GM18861 (cell line): ENCODE data around the gene CRX.
"Not testable (repeated sequence)": the region's sequence is repeated elsewhere in the genome, so short reads cannot be mapped to it uniquely, and the experiment has no call there.

Source experiments
- ATAC-seq: cut with Tn5 transposase; IDR thresholded peaks from one replicate; pipeline ENCODE4 v1.9.1; 2021; ENCODE audit not compliant: unreplicated experiment

Gene CRX

GRCh38 chr19:47821460-47822020 is at the start of gene CRX:
Gene CRX, plus strand, starts transcription at chr19:47821937. Its CDS starts 12,507 bp downstream, at chr19:47834444.
- no peak for ATAC-seq

DNA sequence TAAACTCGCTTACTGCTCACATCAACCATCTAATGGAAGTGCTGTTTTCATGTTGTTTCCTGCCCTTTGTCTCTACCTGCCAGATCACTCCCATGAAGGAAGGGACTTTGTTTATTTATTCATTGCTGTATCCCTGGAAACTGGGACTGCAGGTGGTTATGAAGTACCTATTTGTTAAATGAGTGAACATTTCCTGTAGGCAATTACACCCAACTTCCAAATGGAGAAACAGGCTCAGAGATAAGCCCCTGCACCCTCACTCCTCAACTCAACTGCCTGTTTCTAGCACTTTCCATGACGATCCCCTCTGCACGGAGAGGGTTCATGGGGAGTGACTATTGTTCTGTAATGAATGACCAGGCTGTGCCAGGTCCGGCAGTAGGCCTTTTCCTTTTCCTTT is 45.2 kb upstream of the CRX start:
- no peak for ATAC-seq

DNA sequence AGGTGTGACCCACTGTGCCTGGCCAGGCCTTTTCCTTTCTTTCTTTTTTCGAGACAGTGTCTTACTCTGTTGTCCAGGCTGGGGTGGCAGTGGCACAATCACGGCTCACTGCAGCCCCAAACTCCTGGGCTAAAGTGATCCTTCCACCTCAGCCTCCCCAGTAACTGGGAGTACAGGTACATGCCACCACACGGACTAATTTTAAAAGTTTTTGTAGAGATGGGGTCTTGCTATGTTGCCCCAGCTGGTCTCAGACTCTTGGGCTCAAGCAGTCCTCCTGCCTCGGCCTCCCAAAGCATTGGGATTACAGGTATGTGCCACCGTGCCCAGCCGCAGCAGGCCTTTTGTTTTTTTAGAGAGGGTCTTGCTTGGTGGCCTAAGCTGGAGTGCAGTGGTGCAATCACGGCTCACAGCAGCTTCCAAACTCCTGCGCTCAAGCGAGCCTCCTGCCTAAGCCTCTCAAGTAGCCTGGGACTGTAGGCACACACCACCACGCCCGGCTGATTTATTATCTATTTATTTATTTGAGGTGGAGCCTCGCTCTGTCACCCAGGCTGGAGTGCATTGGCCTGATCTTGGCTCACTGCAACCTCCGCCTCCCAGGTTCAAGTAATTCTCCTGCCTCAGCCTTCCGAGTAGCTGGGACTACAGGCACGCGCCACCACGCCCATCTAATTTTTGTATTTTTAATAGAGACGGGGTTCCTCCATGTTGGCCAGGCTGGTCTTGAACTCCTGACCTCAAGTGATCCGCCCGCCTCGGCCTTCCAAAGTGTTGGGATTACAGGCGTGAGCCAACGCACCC is 44.3 kb upstream of the CRX start:
- ATAC-seq = not testable (repeated sequence)

DNA sequence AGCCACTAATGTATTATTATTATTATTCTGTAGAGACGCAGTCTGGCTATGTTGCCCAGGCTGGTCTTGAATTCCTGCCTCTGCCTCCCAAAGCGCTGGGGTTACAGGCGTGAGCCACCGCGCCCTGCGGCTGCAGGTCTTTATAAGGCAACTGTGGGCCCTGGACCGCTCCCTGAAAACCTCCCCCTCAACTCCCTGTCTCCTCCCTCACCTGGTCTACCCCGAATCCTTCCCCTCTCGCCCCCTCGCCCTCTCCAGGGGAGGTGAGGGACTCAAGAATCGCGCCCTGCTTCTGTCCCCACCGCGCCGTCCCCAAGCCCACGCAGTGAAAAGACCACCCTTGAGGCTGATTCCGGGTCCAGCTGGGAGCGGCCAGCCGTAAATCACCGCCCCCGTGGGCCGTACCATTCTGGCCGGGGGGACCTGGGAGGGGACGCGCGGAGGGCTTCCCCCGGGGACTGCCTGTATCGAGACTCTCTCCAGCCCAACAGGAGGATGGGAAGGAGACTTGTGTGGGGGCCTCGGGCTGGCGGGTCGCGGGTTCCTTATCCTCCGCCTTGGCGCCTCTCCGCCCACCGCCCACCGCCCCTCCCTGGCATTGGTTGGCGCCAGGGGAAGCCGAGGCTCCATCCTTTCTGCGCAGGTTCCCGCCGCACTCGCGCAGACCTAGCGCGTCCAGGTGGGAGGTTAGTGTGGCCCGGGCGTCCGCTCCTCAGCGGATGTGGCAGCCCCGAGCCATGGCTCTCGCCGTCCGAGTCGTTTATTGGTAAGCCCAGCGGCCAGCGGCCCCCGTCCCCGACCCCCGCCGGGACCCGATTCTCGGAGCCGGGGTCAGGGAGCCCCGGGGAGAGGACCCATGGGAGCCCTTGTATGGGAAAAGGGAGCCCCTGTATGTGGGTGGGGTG is 43.4 kb upstream of the CRX start, which contains the start of gene SELENOW:
SELENOW (plus strand) TSS at position 655 of the 905 bp plus-strand sequence; CDS start at position 738, 83 bp downstream.
- ATAC-seq = peak; percentile 71

DNA sequence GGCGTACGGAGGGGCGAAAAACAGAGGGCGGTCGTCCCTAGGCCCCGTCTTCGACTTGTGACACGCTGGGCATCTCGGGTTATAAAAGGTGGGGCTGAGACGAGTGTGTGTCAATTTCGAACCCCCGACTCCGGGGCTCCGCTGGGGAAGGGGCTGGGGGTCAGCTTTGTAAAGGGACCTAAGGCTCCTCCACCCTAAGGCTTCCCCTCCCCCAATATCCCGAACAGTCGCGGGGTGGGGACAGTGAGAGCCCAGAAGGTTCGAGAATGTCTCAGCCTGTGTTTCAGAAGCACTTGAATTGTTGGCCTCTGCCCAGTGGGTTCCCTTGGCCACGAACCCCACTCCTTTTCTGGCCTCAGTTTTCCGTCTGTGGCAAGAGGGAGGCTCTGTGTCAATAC is 42.8 kb upstream of the CRX start:
- ATAC-seq = no peak

- no peak for ATAC-seq
Observed at GRCh38 chr19:47779524-47780214, 42.1 kb upstream of the CRX start.

DNA sequence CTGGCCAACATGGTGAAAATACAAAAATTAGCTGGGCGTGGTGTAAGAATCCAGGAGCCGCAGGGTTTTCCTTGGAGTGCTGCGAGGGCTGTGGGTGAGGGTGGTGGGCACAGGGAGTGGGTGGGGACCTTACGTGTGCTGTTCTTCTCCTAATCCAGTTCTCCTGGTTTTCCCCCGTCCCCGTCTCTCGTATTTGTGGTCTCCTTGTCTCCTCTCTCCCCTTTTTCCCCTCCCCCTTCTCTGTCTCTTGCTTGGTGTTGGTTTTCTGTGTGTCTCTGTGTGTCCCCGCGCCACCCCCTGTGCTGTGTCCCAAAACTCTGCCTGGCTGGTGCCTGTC is 41.6 kb upstream of the CRX start:
- ATAC-seq = no peak

DNA sequence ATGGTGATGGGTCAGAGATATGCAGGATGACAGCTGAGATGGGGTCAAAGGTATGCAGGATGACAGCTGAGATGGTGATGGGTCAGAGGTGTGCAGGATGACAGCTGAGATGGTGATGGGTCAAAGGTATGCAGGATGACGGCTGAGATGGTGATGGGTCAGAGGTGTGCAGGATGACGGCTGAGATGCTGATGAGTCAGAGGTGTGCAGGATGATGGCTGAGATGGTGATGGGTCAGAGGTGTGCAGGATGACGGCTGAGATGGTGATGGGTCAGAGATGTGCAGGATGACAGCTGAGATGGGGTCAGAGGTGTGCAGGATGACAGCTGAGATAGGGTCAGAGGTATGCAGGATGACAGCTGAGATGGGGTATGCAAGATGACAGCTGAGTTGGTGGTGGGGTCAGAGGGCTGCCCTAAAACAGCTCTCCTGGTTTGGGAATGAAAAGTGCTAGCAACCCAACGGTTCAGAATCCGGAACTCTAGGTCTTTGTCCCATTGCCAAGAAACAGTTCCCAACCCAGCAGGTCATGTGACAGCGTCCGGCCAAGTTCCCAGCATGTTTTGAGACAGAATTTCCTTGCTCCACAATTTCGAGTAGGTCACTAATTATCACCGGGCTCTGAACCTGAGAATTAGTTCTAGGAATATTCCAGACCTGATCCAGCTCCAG is 40.0 kb upstream of the CRX start:
- no peak for ATAC-seq

DNA sequence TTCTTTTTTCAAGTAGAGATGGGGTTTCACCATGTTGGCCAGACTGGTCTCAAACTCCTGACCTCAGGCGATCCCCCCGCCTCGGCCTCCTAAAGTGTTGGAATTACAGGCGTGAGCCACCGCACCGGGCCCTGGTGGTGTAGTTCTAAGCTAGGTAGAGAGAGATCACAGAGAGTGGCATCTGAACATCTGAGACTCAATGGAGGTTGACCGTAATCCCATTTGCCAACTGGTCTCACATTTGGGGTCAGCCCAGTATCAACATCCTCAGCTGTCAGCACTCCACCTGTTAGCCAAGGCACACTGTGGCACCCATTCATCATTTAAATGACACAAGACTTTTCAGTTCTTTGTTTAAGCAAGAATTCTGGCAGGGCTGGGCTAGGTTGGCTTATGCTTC is 35.2 kb upstream of the CRX start:
- ATAC-seq = no peak

- ATAC-seq = not testable (repeated sequence)
Observed at GRCh38 chr19:47787307-47787706, 34.4 kb upstream of the CRX start.

DNA sequence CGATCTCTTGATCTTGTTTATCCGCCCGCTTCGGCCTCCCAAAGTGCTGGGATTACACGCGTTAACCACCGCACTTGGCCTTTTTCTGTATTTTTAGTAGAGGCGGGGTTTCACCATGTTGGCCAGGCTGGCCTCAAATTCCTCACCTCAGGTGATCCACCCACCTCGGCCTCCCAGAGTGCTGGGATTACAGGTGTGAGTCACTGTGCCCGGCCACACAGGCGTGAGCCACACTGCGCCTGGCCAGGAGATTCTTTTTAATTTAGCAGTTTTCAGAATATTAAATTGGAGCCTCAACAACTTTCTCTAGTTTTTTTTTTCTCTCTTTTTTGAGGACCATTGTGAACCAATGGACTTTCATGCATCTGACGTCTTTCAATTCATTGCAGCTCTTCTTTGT is 31.9 kb upstream of the CRX start:
- ATAC-seq = not testable (repeated sequence)

- ATAC-seq = no peak
Observed at GRCh38 chr19:47790398-47790814, 31.3 kb upstream of the CRX start.

- no peak for ATAC-seq
Observed at GRCh38 chr19:47792616-47793015, 29.1 kb upstream of the CRX start.

- no peak for ATAC-seq
Observed at GRCh38 chr19:47794526-47794925, 27.2 kb upstream of the CRX start.

DNA sequence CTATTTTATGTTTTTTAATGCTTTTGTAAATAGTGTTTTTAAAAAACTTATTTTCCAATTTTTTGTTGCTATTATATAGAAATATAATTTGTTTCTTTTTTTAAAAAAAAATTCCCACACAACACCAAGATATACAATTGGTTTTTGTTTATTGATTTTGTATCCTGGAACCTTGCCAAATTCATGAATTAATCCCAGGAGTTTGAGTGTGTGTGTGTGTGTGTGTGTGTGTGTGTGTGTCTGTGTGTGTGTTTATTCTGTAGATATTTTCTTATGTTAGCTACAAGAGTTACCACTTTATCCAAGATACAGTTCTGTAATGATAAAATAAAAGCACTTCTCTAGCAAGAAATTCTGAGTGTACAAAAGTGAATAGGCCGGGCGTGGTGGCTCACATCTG is 25.0 kb upstream of the CRX start:
- no peak for ATAC-seq

- no peak for ATAC-seq
Observed at GRCh38 chr19:47797996-47798903, 23.5 kb upstream of the CRX start.

- ATAC-seq = no peak
Observed at GRCh38 chr19:47798904-47799266, 22.9 kb upstream of the CRX start.

GRCh38 chr19:47801270-47801669 is 20.5 kb upstream of the CRX start:
- no peak for ATAC-seq

DNA sequence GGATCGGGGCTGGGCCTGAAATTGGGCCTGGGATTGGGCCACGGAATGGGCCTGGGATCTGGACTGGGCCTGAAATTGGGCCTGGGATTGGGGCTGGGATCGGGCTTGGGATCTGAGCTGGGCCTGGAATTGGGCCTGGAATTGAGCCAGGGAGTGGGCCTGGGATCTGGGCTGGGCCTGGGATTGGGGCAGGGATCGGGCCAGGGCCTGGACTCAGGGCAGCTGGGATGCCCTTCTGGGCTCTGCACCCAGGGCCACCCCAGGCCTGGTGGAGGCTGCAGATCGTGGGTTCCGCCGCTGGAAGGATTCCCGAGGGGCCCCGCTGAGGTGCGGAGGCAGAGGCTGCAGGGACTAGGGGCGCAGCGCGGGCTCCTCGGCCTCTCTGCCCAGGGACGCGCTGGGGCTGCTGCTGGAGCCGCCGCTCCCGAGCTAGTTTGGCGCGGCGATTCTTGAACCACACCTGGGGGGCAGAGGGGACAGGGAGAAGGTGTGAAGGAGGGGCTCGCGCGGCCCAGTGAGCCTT is 19.2 kb upstream of the CRX start:
- no peak for ATAC-seq
